ENCODE measurements around the gene PPP2R2D. TPM values are rescaled to one million over a fixed set of nuclear protein-coding genes. Genes with fewer than 3 reads are reported as not detected.

PPP2R2D gene
- total and polyA plus RNA-seq, 9 donors, result 26.7 to 62.9 (median 42.0) TPM

- WGBS, 3 donors, result 48 to 70% (median 54%) methylated on average over 18 of the region's 18 CpGs
- TF ChIP-seq POLR2A (IDR thresholded peaks at IDR 0.05) (no peak), EP300 (IDR thresholded peaks at IDR 0.05) (no peak), CTCF (IDR thresholded peaks at IDR 0.05) (no peak)
Measured at GRCh38 chr10:131928248-131929095, 27.7 kb downstream of the PPP2R2D start.

GRCh38 chr10:131929122-131929845, 28.5 kb downstream of the PPP2R2D start:
- H3K27ac ChIP-seq, result no peak overlapping the region
- no peak overlapping the region for H3K4me3 ChIP-seq
- H3K36me3 ChIP-seq, result no peaks in the 10 kb centered on the region
- no peak for DNase-seq
- no peaks in the 10 kb centered on the region for H3K27me3 ChIP-seq
- 78 to 89% (median 85%) methylated on average over 23 of the region's 23 CpGs for WGBS, 3 donors
- intact Hi-C loops (cut with DNase I), result no loop called here
- TF ChIP-seq CTCF (IDR thresholded peaks at IDR 0.05) (no peak), EP300 (IDR thresholded peaks at IDR 0.05) (no peak), POLR2A (IDR thresholded peaks at IDR 0.05) (no peak)
- no peaks in the 10 kb centered on the region for H3K9me3 ChIP-seq
- peaks cover 30% of the 10 kb centered on the region for H3K4me1 ChIP-seq (ENCODE audit: insufficient read depth)

More at GRCh38 chr10:131928248-131929095, 27.7 kb downstream of the PPP2R2D start:
- peaks cover 28% of the 10 kb centered on the region for H3K4me1 ChIP-seq (ENCODE audit: insufficient read depth)
- no peak overlapping the region for H3K4me3 ChIP-seq
- H3K27me3 ChIP-seq, result no peaks in the 10 kb centered on the region
- no peak overlapping the region for H3K27ac ChIP-seq
- H3K36me3 ChIP-seq, result no peaks in the 10 kb centered on the region
- no peaks in the 10 kb centered on the region for H3K9me3 ChIP-seq
- no peak for DNase-seq
- intact Hi-C loops (cut with DNase I), result no loop called here

GRCh38 chr10:131930150-131930549, 29.3 kb downstream of the PPP2R2D start:
- no peak overlapping the region for H3K4me3 ChIP-seq
- intact Hi-C loops (cut with DNase I), result no loop called here
- WGBS, 3 donors, result 51 to 79% (median 63%) methylated on average over 4 of the region's 4 CpGs
- no peak for TF ChIP-seq CTCF (IDR thresholded peaks at IDR 0.05)
- TF ChIP-seq POLR2A (IDR thresholded peaks at IDR 0.05), result no peak
- no peak for TF ChIP-seq EP300 (IDR thresholded peaks at IDR 0.05)
- H3K4me1 ChIP-seq (ENCODE audit: insufficient read depth), result peaks cover 30% of the 10 kb centered on the region
- no peaks in the 10 kb centered on the region for H3K36me3 ChIP-seq
- no peaks in the 10 kb centered on the region for H3K27me3 ChIP-seq
- DNase-seq, result no peak
- no peaks in the 10 kb centered on the region for H3K9me3 ChIP-seq
- no peak overlapping the region for H3K27ac ChIP-seq

GRCh38 chr10:131930586-131931330, 29.9 kb downstream of the PPP2R2D start:
- peak in 1 of 5 donors; percentile 25 for DNase-seq
- TF ChIP-seq POLR2A (IDR thresholded peaks at IDR 0.05), result no peak
- TF ChIP-seq EP300 (IDR thresholded peaks at IDR 0.05), result no peak
- TF ChIP-seq CTCF (IDR thresholded peaks at IDR 0.05), result no peak
- intact Hi-C loops (cut with DNase I), result no loop called here
- peaks cover 30% of the 10 kb centered on the region for H3K4me1 ChIP-seq (ENCODE audit: insufficient read depth)
- no peaks in the 10 kb centered on the region for H3K27me3 ChIP-seq
- H3K9me3 ChIP-seq, result no peaks in the 10 kb centered on the region
- H3K27ac ChIP-seq, result peak overlapping the region in 1 of 2 donors; percentile 22
- no peak overlapping the region for H3K4me3 ChIP-seq
- 87 to 93% (median 87%) methylated on average over 16 of the region's 16 CpGs for WGBS, 3 donors
- no peaks in the 10 kb centered on the region for H3K36me3 ChIP-seq
